Caco-2 (cell line): ENCODE measurements around the gene LRRC52. TPM values are rescaled to one million over a fixed set of nuclear protein-coding genes. Genes with fewer than 3 reads are reported as not detected.

Source experiments
- BruUV-seq: library from RNA; stranded (reverse); fragments of 400-500 nt; replicated peaks from 2 replicates; lab custom pipeline; 2021; lab: Mats Ljungman, UMichigan
- CTCF ChIA-PET: fragments of 300-600 bp; sonication (Branson Sonifier 250); formaldehyde crosslinking; loops from one replicate; lab custom pipeline; 2022; ENCODE audit warnings: antibody characterized with exemption; lab: Charles Lee
- POLR2A ChIA-PET: fragments of 300-600 bp; sonication (Branson Sonifier 250); formaldehyde crosslinking; loops from one replicate; lab custom pipeline; 2022; ENCODE audit warnings: antibody characterized with exemption; lab: Charles Lee
- DNase-seq, 2 experiments: peaks; one replicate each; pipeline versions ENCODE4 v3.0.0 to v3.0.0-alpha.2; 2020 to 2022
- H3K27me3 ChIP-seq: replicated peaks from 2 replicates; pipeline ENCODE4 v1.6.0; 2011; ENCODE audit warnings: low read length; ENCODE audit not compliant: control insufficient read depth, insufficient read depth
- H3K36me3 ChIP-seq: 2 replicates; pipeline ENCODE4 v1.5.1; 2011; ENCODE audit warnings: low read length; ENCODE audit not compliant: control insufficient read depth, insufficient read depth
- H3K4me1 ChIP-seq: fragments of 250-450 bp; sonication (Bioruptor Pico); 2 replicates; pipeline ENCODE4 v1.5.1; 2020; ENCODE audit warnings: mild to moderate bottlenecking
- H3K4me3 ChIP-seq: 2 replicates; pipeline ENCODE4 v1.5.1; 2011; ENCODE audit warnings: low read depth, mild to moderate bottlenecking, control low read depth, low read length
- H3K9me3 ChIP-seq: fragments of 250-450 bp; sonication (Bioruptor Pico); 2 replicates; pipeline ENCODE4 v1.5.1; 2020; ENCODE audit warnings: mild to moderate bottlenecking, moderate library complexity
- H3K27ac Mint-ChIP-seq: one replicate; pipeline ENCODE4 v1.8.0; 2022; ENCODE audit warnings: mixed read lengths; ENCODE audit not compliant: unreplicated experiment
- H3K27me3 Mint-ChIP-seq: one replicate; pipeline ENCODE4 v1.8.0; 2022; ENCODE audit warnings: mixed read lengths; ENCODE audit not compliant: insufficient read depth, unreplicated experiment
- H3K36me3 Mint-ChIP-seq: one replicate; pipeline ENCODE4 v1.8.0; 2022; ENCODE audit warnings: mild to moderate bottlenecking, mixed read lengths; ENCODE audit not compliant: insufficient read depth, unreplicated experiment
- H3K4me1 Mint-ChIP-seq: one replicate; pipeline ENCODE4 v1.8.0; 2022; ENCODE audit warnings: low read depth, mixed read lengths; ENCODE audit not compliant: unreplicated experiment
- H3K4me3 Mint-ChIP-seq: one replicate; pipeline ENCODE4 v1.8.0; 2022; ENCODE audit warnings: mild to moderate bottlenecking, moderate library complexity, mixed read lengths; ENCODE audit not compliant: unreplicated experiment
- H3K9me3 Mint-ChIP-seq: one replicate; pipeline ENCODE4 v1.8.0; 2022; ENCODE audit warnings: mixed read lengths; ENCODE audit not compliant: unreplicated experiment
- intact Hi-C: fragments of 100-400 bp; cut with micrococcal nuclease; formaldehyde crosslinking; loops from one replicate; pipeline ENCODE4 v1.10.0; 2022; ENCODE audit not compliant: unreplicated experiment
- total RNA-seq: library from RNA; stranded (reverse); gene quantifications from 2 replicates; pipeline ENCODE4 v1.2.3, GENCODE V29; 2022
- TF ChIP-seq, protein P1 (sequence below), 2 experiments: fragments of 200-600 bp in 1 of 2; IDR thresholded peaks; 1 replicate in 1 of 2; 2 replicates in 1 of 2; pipeline versions ENCODE4 v1.5.1 to v1.8.0; 2011 to 2022; ENCODE audit warnings: antibody characterized with exemption in 1 of 2, control low read depth in 1 of 2, inconsistent platforms in 1 of 2, low read depth in 1 of 2, low read length in 1 of 2, mild to moderate bottlenecking in 1 of 2, moderate library complexity in 1 of 2; ENCODE audit not compliant: insufficient read depth in 1 of 2, severe bottlenecking in 1 of 2, unreplicated experiment in 1 of 2

The LRRC52 gene
- total RNA-seq, 1 experiment from 2014 or later, result not detected

DNA sequence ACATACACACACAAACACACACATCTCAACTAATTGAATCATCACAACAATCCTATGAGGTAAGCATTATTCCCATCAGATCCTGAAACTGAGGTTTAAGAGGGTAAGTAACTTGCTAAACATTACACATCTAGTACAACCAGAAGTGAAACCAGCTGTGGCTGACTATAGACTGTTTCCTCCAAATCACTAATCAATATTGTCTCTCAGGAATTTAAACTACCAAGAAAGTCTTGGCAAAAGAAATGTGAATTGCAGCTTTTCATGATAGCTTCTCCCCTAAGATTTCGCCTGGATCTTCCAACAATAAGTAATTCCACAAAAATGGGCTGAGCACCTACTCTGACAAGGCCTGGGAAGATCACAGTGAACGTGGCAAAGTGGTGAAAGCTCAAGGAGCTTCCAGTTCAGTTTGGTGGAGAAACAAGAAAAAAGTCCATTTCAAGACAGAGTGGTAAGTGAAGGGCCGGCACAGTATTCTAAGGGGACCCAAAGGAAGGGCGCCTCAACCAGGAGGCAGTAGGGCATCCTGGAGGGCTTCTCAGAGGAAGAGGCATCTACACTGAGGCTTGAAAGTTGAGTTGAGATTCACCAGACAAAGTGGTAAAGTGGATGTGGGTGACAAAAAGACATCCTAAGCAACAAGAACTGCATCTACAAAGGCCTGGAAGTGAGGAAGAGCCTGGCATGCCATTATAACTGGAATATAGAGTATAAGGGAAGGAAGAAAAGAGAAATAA, 22.1 kb downstream of the LRRC52 start:
- H3K9me3 Mint-ChIP-seq, result no peaks in the 10 kb centered on the region
- intact Hi-C loops, result no loop called here
- Histone ChIP-seq H3K4me3 (no peak overlapping the region), H3K9me3 (no peaks in the 10 kb centered on the region), H3K36me3 (no peaks in the 10 kb centered on the region), H3K27me3 (no peaks in the 10 kb centered on the region; the same call in 1 of the 2 replicates), H3K4me1 (no peaks in the 10 kb centered on the region)
- no peak overlapping the region for H3K4me3 Mint-ChIP-seq
- BruUV-seq, result no TSS peak
- no peak for DNase-seq
- TF ChIP-seq, protein P1, sequence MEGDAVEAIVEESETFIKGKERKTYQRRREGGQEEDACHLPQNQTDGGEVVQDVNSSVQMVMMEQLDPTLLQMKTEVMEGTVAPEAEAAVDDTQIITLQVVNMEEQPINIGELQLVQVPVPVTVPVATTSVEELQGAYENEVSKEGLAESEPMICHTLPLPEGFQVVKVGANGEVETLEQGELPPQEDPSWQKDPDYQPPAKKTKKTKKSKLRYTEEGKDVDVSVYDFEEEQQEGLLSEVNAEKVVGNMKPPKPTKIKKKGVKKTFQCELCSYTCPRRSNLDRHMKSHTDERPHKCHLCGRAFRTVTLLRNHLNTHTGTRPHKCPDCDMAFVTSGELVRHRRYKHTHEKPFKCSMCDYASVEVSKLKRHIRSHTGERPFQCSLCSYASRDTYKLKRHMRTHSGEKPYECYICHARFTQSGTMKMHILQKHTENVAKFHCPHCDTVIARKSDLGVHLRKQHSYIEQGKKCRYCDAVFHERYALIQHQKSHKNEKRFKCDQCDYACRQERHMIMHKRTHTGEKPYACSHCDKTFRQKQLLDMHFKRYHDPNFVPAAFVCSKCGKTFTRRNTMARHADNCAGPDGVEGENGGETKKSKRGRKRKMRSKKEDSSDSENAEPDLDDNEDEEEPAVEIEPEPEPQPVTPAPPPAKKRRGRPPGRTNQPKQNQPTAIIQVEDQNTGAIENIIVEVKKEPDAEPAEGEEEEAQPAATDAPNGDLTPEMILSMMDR (IDR thresholded peaks at IDR 0.05; ENCODE audit: insufficient read depth in 1 of 2, low read depth in 1 of 2, low read length in 1 of 2, severe bottlenecking in 1 of 2, unreplicated experiment in 1 of 2), result no peak
- H3K4me1 Mint-ChIP-seq, result peaks cover 6% of the 10 kb centered on the region
- ChIA-PET POLR2A (no interaction called here), CTCF (no interaction called here)
- peaks cover 28% of the 10 kb centered on the region for H3K27me3 Mint-ChIP-seq
- H3K27ac Mint-ChIP-seq, result no peak overlapping the region
- H3K36me3 Mint-ChIP-seq, result no peaks in the 10 kb centered on the region

DNA sequence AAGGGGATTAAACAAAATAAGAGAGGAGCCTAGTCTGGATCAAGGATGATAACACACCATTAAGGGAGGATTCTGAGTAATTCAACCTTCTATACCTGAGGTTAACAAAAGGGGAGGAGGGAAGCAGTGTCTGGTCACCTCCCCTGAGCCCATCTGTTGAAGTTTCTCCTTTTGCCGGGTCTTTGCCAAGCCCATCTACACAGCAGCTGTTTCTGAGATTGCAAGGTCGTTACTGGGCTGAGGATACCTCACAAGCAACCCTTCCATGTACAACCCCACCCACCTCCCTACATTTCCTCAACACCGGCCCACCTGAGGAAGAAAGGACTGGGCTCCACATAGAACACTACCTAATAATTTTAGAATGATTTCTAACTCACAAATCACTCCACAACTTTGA, 26.3 kb downstream of the LRRC52 start:
- Mint-ChIP-seq H3K27ac (no peak overlapping the region), H3K4me3 (no peak overlapping the region), H3K4me1 (peaks cover 6% of the 10 kb centered on the region), H3K27me3 (peaks cover 24% of the 10 kb centered on the region), H3K9me3 (no peaks in the 10 kb centered on the region), H3K36me3 (no peaks in the 10 kb centered on the region)
- TF ChIP-seq, protein P1 (IDR thresholded peaks at IDR 0.05; ENCODE audit: insufficient read depth in 1 of 2, low read depth in 1 of 2, low read length in 1 of 2, severe bottlenecking in 1 of 2, unreplicated experiment in 1 of 2), result no peak
- ChIA-PET CTCF (no interaction called here), POLR2A (interaction anchor here (0.9 kb wide), 1 partner anchor 46 kb away, joined by 3 read pairs; no protein-coding TSS in a partner anchor)
- no peak for DNase-seq
- intact Hi-C loops, result no loop called here
- Histone ChIP-seq H3K9me3 (no peaks in the 10 kb centered on the region; the same call in 1 of the 2 replicates), H3K36me3 (no peaks in the 10 kb centered on the region), H3K4me1 (no peaks in the 10 kb centered on the region), H3K27me3 (no peaks in the 10 kb centered on the region; the same call in 1 of the 2 replicates), H3K4me3 (no peak overlapping the region)
- BruUV-seq, result no TSS peak

DNA sequence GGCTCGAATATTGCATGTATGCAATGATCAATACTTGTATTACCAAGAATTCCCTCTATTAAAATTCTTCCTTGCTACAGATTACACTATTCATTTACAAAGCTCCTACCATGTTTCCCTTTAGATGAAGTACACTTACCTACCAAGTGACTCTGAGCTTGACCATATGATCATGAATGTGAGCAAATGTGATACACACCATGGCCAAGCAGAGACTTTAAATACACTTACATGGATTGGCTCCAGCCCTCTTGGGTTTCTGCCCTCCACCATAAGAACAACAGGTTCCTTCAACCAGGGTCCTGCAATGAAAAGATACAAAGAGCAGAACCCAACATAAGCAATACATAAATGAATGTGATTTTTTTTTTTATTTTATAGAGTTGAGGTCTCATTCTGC, 30.0 kb downstream of the LRRC52 start:
- ChIA-PET CTCF (no interaction called here), POLR2A (no interaction called here)
- no peak for DNase-seq
- Mint-ChIP-seq H3K4me1 (peaks cover 6% of the 10 kb centered on the region), H3K27me3 (peaks cover 14% of the 10 kb centered on the region), H3K36me3 (no peaks in the 10 kb centered on the region), H3K9me3 (no peaks in the 10 kb centered on the region), H3K27ac (no peak overlapping the region), H3K4me3 (no peak overlapping the region)
- Histone ChIP-seq H3K27me3 (no peaks in the 10 kb centered on the region), H3K9me3 (no peaks in the 10 kb centered on the region; the same call in 1 of the 2 replicates), H3K4me3 (no peak overlapping the region), H3K4me1 (no peaks in the 10 kb centered on the region), H3K36me3 (no peaks in the 10 kb centered on the region)
- TF ChIP-seq, protein P1 (IDR thresholded peaks at IDR 0.05; ENCODE audit: insufficient read depth in 1 of 2, low read depth in 1 of 2, low read length in 1 of 2, severe bottlenecking in 1 of 2, unreplicated experiment in 1 of 2), result no peak
- intact Hi-C loops, result no loop called here
- no TSS peak for BruUV-seq
